GM21447 (cell line): Measurements from ENCODE around the gene SDHD.
"Not testable (repeated sequence)": the region's sequence is repeated elsewhere in the genome, so short reads cannot be mapped to it uniquely, and the experiment has no call there.

Experiments used
- ATAC-seq: cut with Tn5 transposase; IDR thresholded peaks from one replicate; pipeline ENCODE4 v1.9.1; 2021; ENCODE audit not compliant: unreplicated experiment

Gene SDHD

DNA sequence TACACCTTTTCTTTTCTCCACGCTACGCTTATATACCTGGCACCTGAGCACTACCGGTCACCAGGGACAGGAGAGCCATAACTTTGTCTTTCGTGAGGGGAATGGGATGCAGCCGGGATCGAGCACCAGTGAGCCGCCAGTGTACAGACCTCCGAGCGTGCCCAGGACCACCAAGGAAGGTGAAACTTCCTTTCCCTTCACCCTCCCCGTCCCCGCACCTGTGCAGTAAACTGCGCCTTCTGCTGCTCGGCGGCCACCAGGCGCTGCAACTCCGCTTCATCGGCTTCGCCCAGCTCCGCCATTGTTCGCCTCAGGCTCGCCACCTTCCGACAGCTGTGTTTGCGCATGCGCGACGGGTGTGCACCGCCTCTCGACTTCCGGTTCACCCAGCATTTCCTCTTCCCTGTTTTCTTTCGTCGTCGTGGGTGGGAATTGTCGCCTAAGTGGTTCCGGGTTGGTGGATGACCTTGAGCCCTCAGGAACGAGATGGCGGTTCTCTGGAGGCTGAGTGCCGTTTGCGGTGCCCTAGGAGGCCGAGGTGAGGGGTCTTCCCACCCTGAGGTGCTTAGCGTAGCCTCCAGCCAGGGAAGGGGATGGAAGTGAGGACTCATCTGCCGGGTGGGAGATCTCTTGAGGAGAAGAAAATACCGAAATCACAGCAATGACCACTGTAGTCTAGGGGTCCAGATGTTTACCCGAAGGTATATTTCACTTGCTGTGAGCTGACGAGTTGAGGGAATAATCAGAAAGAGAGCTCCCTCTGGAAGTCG is at the start of gene SDHD, which contains the start of gene TIMM8B:
SDHD (plus strand) TSS at position 452 of the 770 bp plus-strand sequence; CDS start at position 487, 35 bp downstream.
TIMM8B (minus strand) TSS at position 335 of the 770 bp plus-strand sequence; CDS start at position 302, 33 bp downstream.
- ATAC-seq: peak; percentile 89

GRCh38 chr11:112037527-112037926 is 49.1 kb upstream of the SDHD start:
- no peak for ATAC-seq

GRCh38 chr11:112042161-112042960 is 44.3 kb upstream of the SDHD start:
- ATAC-seq: no peak

- no peak for ATAC-seq
These were observed 43.7 kb upstream of the SDHD start for GRCh38 chr11:112042961-112043304.

- no peak for ATAC-seq
These were observed 41.7 kb upstream of the SDHD start for GRCh38 chr11:112044961-112045360.

DNA sequence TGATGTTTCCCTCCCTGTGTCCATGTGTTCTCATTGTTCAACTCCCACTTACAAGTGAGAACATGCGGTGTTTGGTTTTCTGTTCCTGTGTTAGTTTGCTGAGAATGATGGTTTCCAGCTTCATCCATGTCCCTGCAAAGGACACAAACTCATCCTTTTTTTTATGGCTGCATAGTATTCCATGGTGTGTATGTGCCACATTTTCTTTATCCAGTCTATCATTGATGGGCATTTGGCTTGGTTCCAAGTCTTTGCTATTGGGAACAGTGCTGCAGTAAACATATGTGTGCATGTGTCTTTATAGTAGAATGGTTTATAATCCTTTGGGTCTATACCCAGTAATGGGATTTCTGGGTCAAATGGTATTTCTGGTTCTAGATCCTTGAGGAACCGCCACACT is 40.0 kb upstream of the SDHD start:
- not testable (repeated sequence) for ATAC-seq

GRCh38 chr11:112048256-112048655 is 38.4 kb upstream of the SDHD start:
- ATAC-seq: not testable (repeated sequence)

DNA sequence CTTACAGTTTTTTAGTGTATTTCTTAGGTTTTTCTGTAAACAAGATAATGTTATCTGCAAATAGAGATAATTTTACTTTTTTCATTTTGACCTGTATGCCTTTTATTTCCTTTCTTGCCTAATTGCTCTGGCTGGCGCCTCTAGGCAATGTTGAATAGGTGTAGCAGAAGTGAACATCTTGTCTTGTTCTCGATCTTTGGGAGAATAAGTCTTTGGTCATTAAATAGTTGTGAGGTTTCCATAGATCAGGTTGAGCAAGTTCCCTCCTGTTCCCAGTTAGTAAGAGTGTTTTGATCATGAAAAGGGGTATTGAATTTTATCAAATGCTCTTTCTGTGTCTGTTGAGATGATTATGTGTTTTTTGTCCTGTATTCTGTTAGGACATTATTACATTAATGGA is 36.9 kb upstream of the SDHD start:
- no peak for ATAC-seq

DNA sequence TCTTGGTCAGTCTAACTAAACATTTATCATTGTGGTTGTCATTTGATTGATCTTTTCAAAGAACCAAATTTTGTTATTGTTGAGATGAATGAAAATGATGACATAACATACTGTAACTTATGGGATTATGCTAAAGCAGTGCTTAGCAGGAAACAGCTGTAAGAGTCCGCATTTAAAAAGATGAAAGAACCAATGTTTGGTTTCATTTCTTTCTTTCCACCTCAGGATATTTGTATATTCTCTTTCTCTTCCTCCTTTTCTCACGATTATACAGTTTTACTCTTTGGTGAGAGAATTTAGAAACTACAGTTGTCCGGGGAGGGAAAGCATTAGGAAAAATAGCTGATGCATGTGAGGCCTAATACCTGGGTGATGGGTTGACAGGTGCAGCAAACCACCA is 36.0 kb upstream of the SDHD start:
- ATAC-seq: peak; percentile 71

- ATAC-seq: no peak
These were observed 34.9 kb upstream of the SDHD start for GRCh38 chr11:112051768-112052167.

DNA sequence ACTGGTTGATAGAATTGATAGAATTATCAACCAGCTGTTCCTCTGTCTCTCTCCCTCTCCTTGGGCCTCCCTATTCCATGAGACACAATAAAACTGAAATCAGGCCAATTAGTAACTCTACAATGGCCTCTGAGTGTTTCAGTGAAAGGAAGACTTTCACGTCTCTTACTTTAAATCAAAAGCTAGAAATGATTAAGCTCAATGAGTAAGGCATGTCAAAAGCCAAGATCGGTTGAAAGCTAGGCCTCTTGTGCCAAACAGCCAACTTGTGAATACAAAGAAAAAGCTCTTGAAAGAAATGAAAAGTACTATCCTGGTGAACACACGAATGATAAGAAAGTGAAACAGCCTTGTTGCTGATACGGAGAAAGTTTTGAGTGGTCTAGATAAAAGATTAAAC is 29.5 kb upstream of the SDHD start:
- no peak for ATAC-seq

DNA sequence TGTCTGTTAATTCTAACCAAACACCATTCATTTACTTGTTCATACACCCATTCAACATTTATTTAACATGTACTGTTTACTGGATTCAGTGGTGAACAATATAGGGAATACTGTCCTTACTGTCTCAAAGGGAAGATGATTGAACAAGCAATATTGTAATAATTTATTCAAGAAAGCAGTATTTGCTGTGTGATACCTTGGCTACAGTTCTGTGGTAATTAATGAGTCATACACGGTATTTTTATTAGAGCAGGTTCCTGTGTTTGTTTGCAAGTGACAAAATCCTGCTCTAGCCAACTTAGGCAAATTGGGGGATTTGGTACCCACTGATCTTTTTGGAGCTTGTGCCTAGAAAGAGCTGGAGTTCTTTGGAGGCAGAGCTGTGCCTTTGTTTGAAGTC is 28.6 kb upstream of the SDHD start:
- ATAC-seq: no peak

DNA sequence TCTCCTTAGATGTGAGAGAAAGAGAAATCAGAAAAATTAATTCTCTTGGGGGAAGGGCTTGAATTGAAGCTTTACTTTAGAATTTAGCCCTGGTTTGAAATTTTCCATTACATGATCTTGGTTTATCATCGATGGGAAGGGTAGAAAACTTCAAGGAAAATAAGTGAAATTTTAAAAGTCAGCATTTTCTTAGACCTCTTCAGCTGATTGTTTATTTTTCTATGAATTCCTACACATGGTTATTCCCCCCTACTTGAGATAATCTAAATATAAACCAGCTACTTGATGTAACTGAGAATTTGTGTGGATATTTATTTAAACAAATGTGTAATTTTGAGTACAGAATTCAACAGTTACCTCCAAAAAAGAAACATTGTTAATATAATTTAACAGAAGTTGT is 23.8 kb upstream of the SDHD start:
- no peak for ATAC-seq

DNA sequence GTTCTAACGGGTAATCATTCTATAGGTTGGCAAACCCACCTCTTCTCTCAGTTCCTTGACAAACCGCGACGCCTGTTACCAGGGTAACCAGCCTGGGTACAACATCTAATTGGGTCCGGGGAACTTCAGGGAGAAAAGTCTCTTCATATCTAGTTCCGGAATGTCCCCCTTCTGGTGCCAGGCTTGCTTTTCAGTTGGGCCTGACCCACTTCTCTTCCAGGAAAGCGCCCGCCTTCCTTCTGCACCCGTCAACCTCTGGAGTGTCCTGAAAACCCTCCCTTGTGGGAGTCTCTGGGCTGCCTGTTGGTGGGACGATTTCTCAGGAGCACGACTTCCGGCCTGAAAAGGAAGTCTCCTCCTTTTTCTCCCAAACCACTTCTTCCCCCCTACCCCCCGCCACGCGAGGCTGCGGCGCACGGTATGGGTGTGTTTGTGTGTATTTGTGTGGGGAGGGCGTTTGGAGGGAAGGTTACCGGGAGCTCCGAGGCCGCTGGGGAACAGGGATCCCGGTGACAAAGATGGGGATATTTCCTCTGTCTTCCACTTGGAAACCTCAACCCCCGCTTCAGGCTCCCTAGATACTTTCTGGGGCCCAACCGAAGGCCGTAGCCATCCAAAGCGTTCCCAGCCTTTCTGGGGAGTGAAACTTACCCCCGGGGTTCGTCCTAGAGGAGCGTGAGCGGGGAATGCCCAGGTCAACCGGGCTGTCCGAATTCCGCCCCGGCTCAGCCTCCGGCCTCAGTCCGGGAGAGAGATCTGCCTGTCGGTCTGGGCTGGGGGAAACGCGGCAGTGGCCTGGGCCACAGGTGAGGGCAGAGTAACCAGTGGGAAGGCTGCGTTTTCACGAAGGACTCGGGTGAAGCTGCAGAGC is 12.5 kb upstream of the SDHD start, which contains the start of the genes NKAPD1 and PIH1D2:
NKAPD1 (plus strand) TSS at position 359 of the 871 bp plus-strand sequence. CDS start 1,276 bp downstream, outside the sequence.
PIH1D2 (minus strand) TSS at position 77 of the 871 bp plus-strand sequence. CDS start 843 bp downstream, outside the sequence.
- ATAC-seq: peak; percentile 88

DNA sequence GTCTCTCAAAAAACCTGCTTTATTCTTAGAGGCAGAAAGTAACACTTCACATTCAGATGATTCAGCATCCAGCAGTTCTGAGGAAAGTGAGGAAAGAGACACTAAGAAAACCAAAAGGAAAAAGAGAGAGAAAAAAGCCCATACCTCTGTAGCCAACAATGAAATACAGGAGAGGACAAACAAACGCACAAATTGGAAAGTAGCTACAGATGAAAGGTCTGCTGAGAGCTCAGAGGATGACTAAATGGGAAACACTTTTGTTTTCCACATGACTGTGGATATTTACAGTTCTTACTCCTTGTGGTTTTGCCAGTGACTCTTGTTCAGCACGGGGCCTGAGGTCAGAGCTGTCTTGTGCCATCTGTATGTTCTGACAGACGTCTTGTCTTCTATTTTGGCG is 3.9 kb upstream of the SDHD start:
- ATAC-seq: no peak

DNA sequence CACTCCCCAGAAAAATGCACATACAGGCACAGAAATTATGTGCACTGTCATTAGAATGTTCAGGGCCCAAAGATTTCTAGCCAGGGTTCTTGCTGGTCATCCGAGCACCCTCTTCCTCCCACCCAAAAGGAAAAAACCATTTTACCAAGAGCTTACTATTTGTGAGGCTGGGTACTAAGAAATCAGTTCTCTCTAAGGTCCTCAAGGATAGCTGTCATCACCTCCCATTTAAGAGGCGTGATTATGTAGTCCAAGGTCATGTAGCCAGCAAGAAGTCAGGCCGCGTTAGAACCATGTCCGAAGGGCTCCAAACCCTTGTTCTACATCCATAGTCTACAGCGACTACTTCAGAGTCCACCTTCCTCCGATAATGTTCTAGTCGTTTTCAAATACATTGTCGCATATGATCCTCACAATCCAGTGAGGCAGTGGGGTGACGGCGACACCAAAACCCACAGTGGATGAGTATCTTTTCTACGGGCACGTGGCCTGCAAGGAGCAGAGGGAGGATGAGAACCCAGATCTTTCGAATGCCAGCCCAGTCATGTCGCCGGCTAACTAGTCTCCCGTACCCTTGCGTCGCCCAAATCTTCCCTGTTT is 751 bp upstream of the SDHD start:
- peak; percentile 39 for ATAC-seq

DNA sequence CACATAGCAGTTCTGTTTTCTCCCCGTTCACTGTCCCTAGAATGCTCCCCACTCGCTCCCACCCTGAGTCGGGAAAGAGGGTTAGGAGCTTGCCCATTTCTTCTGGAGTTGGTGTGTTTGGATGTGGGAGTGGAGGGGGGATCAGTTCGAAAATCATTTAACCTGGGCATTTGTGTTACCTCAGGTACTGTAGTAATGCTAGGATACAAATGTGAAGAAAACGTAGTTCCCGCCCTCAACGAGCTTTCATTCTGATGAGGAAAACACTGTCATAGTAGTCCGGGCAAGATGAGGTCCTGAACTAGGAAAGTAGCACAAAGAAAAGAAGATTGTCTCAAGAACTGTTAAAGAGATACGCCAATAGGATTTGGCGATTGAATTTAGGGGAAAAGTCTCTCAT is 539 bp downstream of the SDHD start:
- ATAC-seq: no peak

- ATAC-seq: not testable (repeated sequence)
These were observed 8.6 kb downstream of the SDHD start for GRCh38 chr11:112095302-112095701.

DNA sequence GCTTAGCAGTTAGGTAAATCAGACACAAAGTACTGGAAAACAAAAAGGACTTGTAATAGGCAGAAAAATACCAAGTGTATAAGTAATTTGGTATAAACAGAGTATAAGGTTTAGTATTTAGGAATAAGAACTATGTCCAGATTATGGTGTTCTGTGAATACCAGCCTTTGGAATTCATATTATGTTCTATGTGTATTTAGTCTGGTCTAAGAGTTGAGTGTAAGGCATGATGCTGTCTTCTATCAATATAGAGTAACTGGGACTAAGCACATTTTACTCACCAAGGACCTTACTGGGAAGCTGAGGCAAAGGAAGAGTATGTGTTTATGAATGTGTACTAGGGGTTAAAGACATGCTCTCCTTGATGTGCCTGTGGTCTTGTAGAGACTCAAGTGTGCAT is 9.5 kb downstream of the SDHD start:
- no peak for ATAC-seq

- ATAC-seq: no peak
These were observed 11.3 kb downstream of the SDHD start for GRCh38 chr11:112097734-112098528.
